RWPE1 (cell line): ENCODE measurements around the gene MEPE.

Source experiments
- CTCF ChIA-PET: fragments of 350-600 bp; sonication (Branson Sonifier 250); formaldehyde crosslinking; extraction: SDS; loops from one replicate; lab custom pipeline; 2021; lab: Yijun Ruan, JAX
- POLR2A ChIA-PET: fragments of 400-600 bp; formaldehyde crosslinking; extraction: SDS; loops from one replicate; lab custom pipeline; 2020; ENCODE audit warnings: antibody characterized with exemption; ENCODE audit not compliant: low non-redundant PET; lab: Yijun Ruan, JAX
- DNase-seq: peaks from one replicate; pipeline ENCODE4 v3.0.0; 2012; ENCODE audit warnings: low spot score
- H3K27ac ChIP-seq: fragments of 450-650 bp; 2 replicates; pipeline ENCODE4 v1.5.1; 2017
- TF ChIP-seq, protein P1 (sequence below): fragments of 450-650 bp; conservative IDR thresholded peaks from 2 replicates; pipeline ENCODE4 v1.5.1; 2017; ENCODE audit warnings: low read depth, mild to moderate bottlenecking

MEPE gene

GRCh38 chr4:87863486-87863885, 30.7 kb downstream of the MEPE start:
- TF ChIP-seq, protein P1, sequence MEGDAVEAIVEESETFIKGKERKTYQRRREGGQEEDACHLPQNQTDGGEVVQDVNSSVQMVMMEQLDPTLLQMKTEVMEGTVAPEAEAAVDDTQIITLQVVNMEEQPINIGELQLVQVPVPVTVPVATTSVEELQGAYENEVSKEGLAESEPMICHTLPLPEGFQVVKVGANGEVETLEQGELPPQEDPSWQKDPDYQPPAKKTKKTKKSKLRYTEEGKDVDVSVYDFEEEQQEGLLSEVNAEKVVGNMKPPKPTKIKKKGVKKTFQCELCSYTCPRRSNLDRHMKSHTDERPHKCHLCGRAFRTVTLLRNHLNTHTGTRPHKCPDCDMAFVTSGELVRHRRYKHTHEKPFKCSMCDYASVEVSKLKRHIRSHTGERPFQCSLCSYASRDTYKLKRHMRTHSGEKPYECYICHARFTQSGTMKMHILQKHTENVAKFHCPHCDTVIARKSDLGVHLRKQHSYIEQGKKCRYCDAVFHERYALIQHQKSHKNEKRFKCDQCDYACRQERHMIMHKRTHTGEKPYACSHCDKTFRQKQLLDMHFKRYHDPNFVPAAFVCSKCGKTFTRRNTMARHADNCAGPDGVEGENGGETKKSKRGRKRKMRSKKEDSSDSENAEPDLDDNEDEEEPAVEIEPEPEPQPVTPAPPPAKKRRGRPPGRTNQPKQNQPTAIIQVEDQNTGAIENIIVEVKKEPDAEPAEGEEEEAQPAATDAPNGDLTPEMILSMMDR, result no peak
- POLR2A ChIA-PET, result no interaction called here
- no peak for DNase-seq
- CTCF ChIA-PET, result no interaction called here
- no peak overlapping the region for H3K27ac ChIP-seq

DNA sequence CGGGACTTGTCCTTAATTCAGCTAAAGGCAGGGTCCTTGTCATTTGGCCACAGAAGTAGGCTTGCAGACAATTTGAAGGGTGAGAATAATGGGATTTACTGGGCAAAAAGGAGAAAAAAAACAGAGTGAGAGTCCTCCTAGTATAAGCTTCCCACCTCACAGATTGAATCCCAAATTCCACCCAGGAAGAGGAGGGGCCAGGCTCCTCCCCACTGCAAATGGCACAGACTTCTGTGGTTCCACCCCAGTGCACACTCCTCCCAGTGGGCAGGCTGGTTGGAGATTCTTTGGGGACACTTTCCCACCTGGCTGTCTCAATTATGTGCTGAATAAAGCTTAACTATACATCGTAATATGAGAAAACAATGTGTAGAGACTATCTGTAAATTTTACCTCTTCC, 31.6 kb downstream of the MEPE start:
- TF ChIP-seq, protein P1, result no peak
- H3K27ac ChIP-seq, result no peak overlapping the region
- DNase-seq, result no peak
- ChIA-PET CTCF (interaction anchor here (1.0 kb wide), 2 partner anchors 11 to 16 kb away, joined by 3 to 5 read pairs; no protein-coding TSS in a partner anchor), POLR2A (no interaction called here)

DNA sequence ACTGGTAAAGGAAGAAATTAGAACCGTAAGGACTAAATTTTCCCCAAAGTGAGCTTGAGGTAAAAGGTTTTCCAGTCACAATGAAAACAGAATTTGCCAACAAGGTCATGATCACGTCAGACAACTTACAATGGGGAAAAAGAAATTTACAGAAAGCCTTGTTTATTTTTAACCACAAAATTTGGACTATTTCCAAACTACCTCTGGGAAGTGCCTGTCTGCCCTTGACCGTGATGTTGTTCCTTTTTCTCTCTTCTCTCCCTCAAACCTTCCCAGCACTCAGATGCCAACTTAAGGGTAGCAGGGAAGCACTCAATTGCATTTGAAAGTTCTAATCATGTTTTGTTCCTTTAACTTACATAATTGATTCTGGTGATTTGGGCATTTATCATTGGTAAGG, 32.5 kb downstream of the MEPE start:
- CTCF ChIA-PET, result no interaction called here
- no peak for DNase-seq
- no peak overlapping the region for H3K27ac ChIP-seq
- POLR2A ChIA-PET, result no interaction called here
- TF ChIP-seq, protein P1, result no peak

GRCh38 chr4:87865960-87866598, 33.3 kb downstream of the MEPE start:
- ChIA-PET CTCF (interaction anchor here (0.6 kb wide), 1 partner anchor 369 kb away, joined by 3 read pairs; no protein-coding TSS in a partner anchor), POLR2A (no interaction called here)
- no peak for DNase-seq
- TF ChIP-seq, protein P1, result no peak
- no peak overlapping the region for H3K27ac ChIP-seq

GRCh38 chr4:87868522-87868921, 35.8 kb downstream of the MEPE start:
- POLR2A ChIA-PET, result no interaction called here

GRCh38 chr4:87872028-87872427, 39.3 kb downstream of the MEPE start:
- TF ChIP-seq, protein P1, result no peak
- H3K27ac ChIP-seq, result no peak overlapping the region
- POLR2A ChIA-PET, result no interaction called here
- CTCF ChIA-PET, result interaction anchor here (0.6 to 0.8 kb wide), 4 partner anchors 18 to 1687 kb away, joined by 3 to 4 read pairs (median 4); no protein-coding TSS in a partner anchor
- no peak for DNase-seq

More at GRCh38 chr4:87868522-87868921, 35.8 kb downstream of the MEPE start:
- CTCF ChIA-PET, result no interaction called here
- TF ChIP-seq, protein P1, result no peak
- no peak for DNase-seq
- H3K27ac ChIP-seq, result no peak overlapping the region
